ENCODE data around the gene GTF2B.
"Not testable (repeated sequence)": the region's sequence is repeated elsewhere in the genome, so short reads cannot be mapped to it uniquely, and the experiment has no call there.

DNA sequence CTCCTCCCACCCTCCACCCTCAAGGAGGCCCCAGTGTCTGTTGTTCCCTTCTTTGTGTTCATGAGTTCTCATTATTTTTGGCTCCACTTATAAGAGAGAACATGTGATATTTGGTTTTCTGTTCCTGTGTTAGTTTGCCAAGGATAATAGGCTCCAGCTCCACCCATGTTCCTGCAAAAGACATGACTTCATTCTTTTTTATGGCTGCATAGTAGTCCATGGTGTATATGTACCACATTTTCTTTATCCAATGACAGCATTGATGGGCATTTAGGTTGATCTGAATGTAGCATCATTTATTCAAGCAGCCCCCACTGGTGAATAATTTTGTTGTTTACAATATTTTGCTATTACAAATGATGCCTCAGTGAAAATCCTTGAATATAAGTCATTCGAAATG is 47.2 kb upstream of the GTF2B start:
- not testable (repeated sequence) for TF ChIP-seq POLR2AphosphoS5 (IDR thresholded peaks at IDR 0.05; ENCODE audit: control insufficient read depth, insufficient read depth, low read depth, low read length); ZNF217 (CRISPR knock-in tag; IDR thresholded peaks at IDR 0.05); ZBTB7A (IDR thresholded peaks at IDR 0.05; ENCODE audit: borderline replicate concordance, control insufficient read depth, low read depth, low read length); EZH2 (IDR thresholded peaks at IDR 0.05; ENCODE audit: borderline replicate concordance, low read depth, low read length); ARID2 (IDR thresholded peaks at IDR 0.05); KLF6 (CRISPR knock-in tag; IDR thresholded peaks at IDR 0.05; ENCODE audit: borderline replicate concordance); JUN (IDR thresholded peaks at IDR 0.05; ENCODE audit: borderline replicate concordance, low read depth, low read length); JUN (CRISPR knock-in tag; IDR thresholded peaks at IDR 0.05; ENCODE audit: borderline replicate concordance); ZNF316 (IDR thresholded peaks at IDR 0.05)
- TF ChIP-seq, protein P1, sequence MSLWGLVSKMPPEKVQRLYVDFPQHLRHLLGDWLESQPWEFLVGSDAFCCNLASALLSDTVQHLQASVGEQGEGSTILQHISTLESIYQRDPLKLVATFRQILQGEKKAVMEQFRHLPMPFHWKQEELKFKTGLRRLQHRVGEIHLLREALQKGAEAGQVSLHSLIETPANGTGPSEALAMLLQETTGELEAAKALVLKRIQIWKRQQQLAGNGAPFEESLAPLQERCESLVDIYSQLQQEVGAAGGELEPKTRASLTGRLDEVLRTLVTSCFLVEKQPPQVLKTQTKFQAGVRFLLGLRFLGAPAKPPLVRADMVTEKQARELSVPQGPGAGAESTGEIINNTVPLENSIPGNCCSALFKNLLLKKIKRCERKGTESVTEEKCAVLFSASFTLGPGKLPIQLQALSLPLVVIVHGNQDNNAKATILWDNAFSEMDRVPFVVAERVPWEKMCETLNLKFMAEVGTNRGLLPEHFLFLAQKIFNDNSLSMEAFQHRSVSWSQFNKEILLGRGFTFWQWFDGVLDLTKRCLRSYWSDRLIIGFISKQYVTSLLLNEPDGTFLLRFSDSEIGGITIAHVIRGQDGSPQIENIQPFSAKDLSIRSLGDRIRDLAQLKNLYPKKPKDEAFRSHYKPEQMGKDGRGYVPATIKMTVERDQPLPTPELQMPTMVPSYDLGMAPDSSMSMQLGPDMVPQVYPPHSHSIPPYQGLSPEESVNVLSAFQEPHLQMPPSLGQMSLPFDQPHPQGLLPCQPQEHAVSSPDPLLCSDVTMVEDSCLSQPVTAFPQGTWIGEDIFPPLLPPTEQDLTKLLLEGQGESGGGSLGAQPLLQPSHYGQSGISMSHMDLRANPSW (CRISPR knock-in tag; IDR thresholded peaks at IDR 0.05) = not testable (repeated sequence)
- TF ChIP-seq, protein P2, sequence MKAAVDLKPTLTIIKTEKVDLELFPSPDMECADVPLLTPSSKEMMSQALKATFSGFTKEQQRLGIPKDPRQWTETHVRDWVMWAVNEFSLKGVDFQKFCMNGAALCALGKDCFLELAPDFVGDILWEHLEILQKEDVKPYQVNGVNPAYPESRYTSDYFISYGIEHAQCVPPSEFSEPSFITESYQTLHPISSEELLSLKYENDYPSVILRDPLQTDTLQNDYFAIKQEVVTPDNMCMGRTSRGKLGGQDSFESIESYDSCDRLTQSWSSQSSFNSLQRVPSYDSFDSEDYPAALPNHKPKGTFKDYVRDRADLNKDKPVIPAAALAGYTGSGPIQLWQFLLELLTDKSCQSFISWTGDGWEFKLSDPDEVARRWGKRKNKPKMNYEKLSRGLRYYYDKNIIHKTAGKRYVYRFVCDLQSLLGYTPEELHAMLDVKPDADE (conservative IDR thresholded peaks at IDR 0.05; ENCODE audit: control insufficient read depth, low read depth, low read length) = not testable (repeated sequence)
- TF ChIP-seq, protein P3, sequence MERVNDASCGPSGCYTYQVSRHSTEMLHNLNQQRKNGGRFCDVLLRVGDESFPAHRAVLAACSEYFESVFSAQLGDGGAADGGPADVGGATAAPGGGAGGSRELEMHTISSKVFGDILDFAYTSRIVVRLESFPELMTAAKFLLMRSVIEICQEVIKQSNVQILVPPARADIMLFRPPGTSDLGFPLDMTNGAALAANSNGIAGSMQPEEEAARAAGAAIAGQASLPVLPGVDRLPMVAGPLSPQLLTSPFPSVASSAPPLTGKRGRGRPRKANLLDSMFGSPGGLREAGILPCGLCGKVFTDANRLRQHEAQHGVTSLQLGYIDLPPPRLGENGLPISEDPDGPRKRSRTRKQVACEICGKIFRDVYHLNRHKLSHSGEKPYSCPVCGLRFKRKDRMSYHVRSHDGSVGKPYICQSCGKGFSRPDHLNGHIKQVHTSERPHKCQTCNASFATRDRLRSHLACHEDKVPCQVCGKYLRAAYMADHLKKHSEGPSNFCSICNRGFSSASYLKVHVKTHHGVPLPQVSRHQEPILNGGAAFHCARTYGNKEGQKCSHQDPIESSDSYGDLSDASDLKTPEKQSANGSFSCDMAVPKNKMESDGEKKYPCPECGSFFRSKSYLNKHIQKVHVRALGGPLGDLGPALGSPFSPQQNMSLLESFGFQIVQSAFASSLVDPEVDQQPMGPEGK (CRISPR knock-in tag; IDR thresholded peaks at IDR 0.05; ENCODE audit: borderline replicate concordance) = not testable (repeated sequence)
- TF ChIP-seq, protein P4, sequence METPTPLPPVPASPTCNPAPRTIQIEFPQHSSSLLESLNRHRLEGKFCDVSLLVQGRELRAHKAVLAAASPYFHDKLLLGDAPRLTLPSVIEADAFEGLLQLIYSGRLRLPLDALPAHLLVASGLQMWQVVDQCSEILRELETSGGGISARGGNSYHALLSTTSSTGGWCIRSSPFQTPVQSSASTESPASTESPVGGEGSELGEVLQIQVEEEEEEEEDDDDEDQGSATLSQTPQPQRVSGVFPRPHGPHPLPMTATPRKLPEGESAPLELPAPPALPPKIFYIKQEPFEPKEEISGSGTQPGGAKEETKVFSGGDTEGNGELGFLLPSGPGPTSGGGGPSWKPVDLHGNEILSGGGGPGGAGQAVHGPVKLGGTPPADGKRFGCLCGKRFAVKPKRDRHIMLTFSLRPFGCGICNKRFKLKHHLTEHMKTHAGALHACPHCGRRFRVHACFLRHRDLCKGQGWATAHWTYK (CRISPR knock-in tag; IDR thresholded peaks at IDR 0.05) = not testable (repeated sequence)
- TF ChIP-seq, protein P5, sequence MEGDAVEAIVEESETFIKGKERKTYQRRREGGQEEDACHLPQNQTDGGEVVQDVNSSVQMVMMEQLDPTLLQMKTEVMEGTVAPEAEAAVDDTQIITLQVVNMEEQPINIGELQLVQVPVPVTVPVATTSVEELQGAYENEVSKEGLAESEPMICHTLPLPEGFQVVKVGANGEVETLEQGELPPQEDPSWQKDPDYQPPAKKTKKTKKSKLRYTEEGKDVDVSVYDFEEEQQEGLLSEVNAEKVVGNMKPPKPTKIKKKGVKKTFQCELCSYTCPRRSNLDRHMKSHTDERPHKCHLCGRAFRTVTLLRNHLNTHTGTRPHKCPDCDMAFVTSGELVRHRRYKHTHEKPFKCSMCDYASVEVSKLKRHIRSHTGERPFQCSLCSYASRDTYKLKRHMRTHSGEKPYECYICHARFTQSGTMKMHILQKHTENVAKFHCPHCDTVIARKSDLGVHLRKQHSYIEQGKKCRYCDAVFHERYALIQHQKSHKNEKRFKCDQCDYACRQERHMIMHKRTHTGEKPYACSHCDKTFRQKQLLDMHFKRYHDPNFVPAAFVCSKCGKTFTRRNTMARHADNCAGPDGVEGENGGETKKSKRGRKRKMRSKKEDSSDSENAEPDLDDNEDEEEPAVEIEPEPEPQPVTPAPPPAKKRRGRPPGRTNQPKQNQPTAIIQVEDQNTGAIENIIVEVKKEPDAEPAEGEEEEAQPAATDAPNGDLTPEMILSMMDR (IDR thresholded peaks at IDR 0.05 in 2 of 3, conservative IDR thresholded peaks at IDR 0.05 in 1 of 3; ENCODE audit: insufficient read depth in 2 of 3, low read depth in 1 of 3, low read length in 3 of 3) = not testable (repeated sequence)

All from K562 (cell line).